Hematopoietic multipotent progenitor cell treated with erythropoietin and hydrocortisone succinate and interleukin-3 and kit ligand, for 8 days (in vitro differentiated cells): ENCODE results near the gene TBC1D8.
A peak's percentile ranks its signal among the peaks of the same experiment; 100 is the strongest.

Experiments
- DNase-seq: peaks from one replicate; pipeline ENCODE4 v3.0.0-alpha.2; 2015

TBC1D8 gene

GRCh38 chr2:101026253-101026701, 124.9 kb downstream of the TBC1D8 start:
- no peak for DNase-seq

GRCh38 chr2:101025561-101025960, 125.6 kb downstream of the TBC1D8 start:
- no peak for DNase-seq

GRCh38 chr2:101023327-101024107, 127.7 kb downstream of the TBC1D8 start:
- no peak for DNase-seq

- no peak for DNase-seq
These were observed 129.0 kb downstream of the TBC1D8 start for GRCh38 chr2:101022221-101022620.

GRCh38 chr2:101018934-101019333, 132.2 kb downstream of the TBC1D8 start:
- no peak for DNase-seq

- no peak for DNase-seq
These were observed 133.8 kb downstream of the TBC1D8 start for GRCh38 chr2:101017371-101017770.

GRCh38 chr2:101014264-101014857, 136.8 kb downstream of the TBC1D8 start:
- no peak for DNase-seq

GRCh38 chr2:101012706-101013181, 138.4 kb downstream of the TBC1D8 start:
- peak; percentile 63 for DNase-seq

GRCh38 chr2:101012054-101012705, 139.0 kb downstream of the TBC1D8 start:
- no peak for DNase-seq

- DNase-seq, result no peak
These were observed 140.0 kb downstream of the TBC1D8 start for GRCh38 chr2:101011152-101011551.

- peak; percentile 12 for DNase-seq
These were observed 143.5 kb downstream of the TBC1D8 start for GRCh38 chr2:101007415-101008345.

- DNase-seq, result no peak
These were observed 145.0 kb downstream of the TBC1D8 start for GRCh38 chr2:101006065-101006715.

- DNase-seq, result no peak
These were observed 146.4 kb downstream of the TBC1D8 start for GRCh38 chr2:101004620-101005325.

GRCh38 chr2:101003278-101003775, 147.9 kb downstream of the TBC1D8 start:
- peak; percentile 8 for DNase-seq

GRCh38 chr2:101002562-101003277, 148.5 kb downstream of the TBC1D8 start:
- peak; percentile 49 for DNase-seq

GRCh38 chr2:101001691-101002561, 149.3 kb downstream of the TBC1D8 start, which contains the start of gene RPL31:
Gene RPL31, plus strand, starts transcription at chr2:101002289. Its CDS starts 413 bp downstream, at chr2:101002702.
- peak; percentile 97 for DNase-seq

- no peak for DNase-seq
These were observed 151.2 kb downstream of the TBC1D8 start for GRCh38 chr2:100999995-101000394.

GRCh38 chr2:100998235-100998573, 153.0 kb downstream of the TBC1D8 start:
- no peak for DNase-seq

GRCh38 chr2:100997509-100998234, 153.5 kb downstream of the TBC1D8 start:
- no peak for DNase-seq
